CD14-positive monocyte (primary cell): ENCODE measurements around the gene PNPO. TPM values are rescaled to one million over a fixed set of nuclear protein-coding genes. Genes with fewer than 3 reads are reported as not detected.

ENCODE experiments used
- DNase-seq, 3 donors: peaks; one replicate each; pipeline ENCODE4 v3.0.0-alpha.2; 2011 to 2022
- H2AFZ ChIP-seq: 2 replicates; pipeline ENCODE4 v1.6.0; 2012; ENCODE audit warnings: mild to moderate bottlenecking, low read depth, low read length, inconsistent platforms; ENCODE audit not compliant: insufficient read depth, poor library complexity, severe bottlenecking
- H3K27ac ChIP-seq, 2 donors: 1 replicate in 1 of 2; 2 replicates in 1 of 2; pipeline ENCODE4 v1.5.1; 2012 to 2013; ENCODE audit warnings: low read length in 2 of 2, control low read depth in 1 of 2, inconsistent platforms in 1 of 2, low read depth in 1 of 2, mild to moderate bottlenecking in 1 of 2
- H3K27me3 ChIP-seq, 2 donors: one replicate each; pipeline versions ENCODE4 v1.6.0 to v1.6.1; 2011 to 2013; ENCODE audit warnings: low read length in 2 of 2; ENCODE audit not compliant: control insufficient read depth in 2 of 2, insufficient read depth in 2 of 2
- H3K36me3 ChIP-seq, 2 donors: replicated peaks in 1 of 2; 1 replicate in 1 of 2; 2 replicates in 1 of 2; pipeline versions ENCODE4 v1.5.1 to v1.6.1; 2012 to 2013; ENCODE audit warnings: low read length in 2 of 2, control low read depth in 1 of 2, inconsistent platforms in 1 of 2, mild to moderate bottlenecking in 1 of 2; ENCODE audit not compliant: insufficient read depth in 2 of 2, control insufficient read depth in 1 of 2
- H3K4me1 ChIP-seq, 2 donors: 1 replicate in 1 of 2; 2 replicates in 1 of 2; pipeline versions ENCODE4 v1.5.1 to v1.6.1; 2012 to 2013; ENCODE audit warnings: low read length in 2 of 2, control low read depth in 1 of 2, inconsistent platforms in 1 of 2, mild to moderate bottlenecking in 1 of 2, moderate library complexity in 1 of 2; ENCODE audit not compliant: insufficient read depth in 2 of 2, control insufficient read depth in 1 of 2
- H3K4me2 ChIP-seq: replicated peaks from 2 replicates; pipeline ENCODE3; 2012; ENCODE audit warnings: low read length, moderate library complexity, mild to moderate bottlenecking; ENCODE audit not compliant: poor library complexity, severe bottlenecking; ENCODE audit errors: extremely low read depth
- H3K4me3 ChIP-seq, 3 experiments: fragments of 200-600 bp in 1 of 3; sonication (generic) in 1 of 3; replicated peaks in 1 of 3; 1 replicate in 2 of 3; 2 replicates in 1 of 3; pipeline ENCODE4 v1.5.1; 2011 to 2013; ENCODE audit warnings: low read length in 3 of 3, mild to moderate bottlenecking in 3 of 3, control low read depth in 2 of 3, low read depth in 2 of 3, inconsistent platforms in 1 of 3, moderate library complexity in 1 of 3
- H3K79me2 ChIP-seq: 2 replicates; pipeline ENCODE4 v1.6.0; 2012; ENCODE audit warnings: mild to moderate bottlenecking, control low read depth, inconsistent platforms, low read length, moderate library complexity; ENCODE audit not compliant: insufficient read depth
- H3K9ac ChIP-seq: 2 replicates; pipeline ENCODE4 v1.6.0; 2017; ENCODE audit warnings: low read length, mild to moderate bottlenecking; ENCODE audit not compliant: insufficient read depth, poor library complexity, severe bottlenecking
- H3K9me3 ChIP-seq, 2 donors: replicated peaks in 1 of 2; 1 replicate in 1 of 2; 2 replicates in 1 of 2; pipeline versions ENCODE4 v1.5.1 to v1.6.1; 2012 to 2013; ENCODE audit warnings: low read length in 2 of 2, control low read depth in 1 of 2; ENCODE audit not compliant: control insufficient read depth in 1 of 2, insufficient read depth in 1 of 2
- H4K20me1 ChIP-seq: 2 replicates; pipeline ENCODE4 v1.6.0; 2012; ENCODE audit warnings: mild to moderate bottlenecking, low read length, control low read depth, moderate library complexity; ENCODE audit not compliant: insufficient read depth
- H3K27ac Mint-ChIP-seq, 7 donors: one replicate each; pipeline ENCODE4 v1.8.0; 2020; ENCODE audit warnings: mild to moderate bottlenecking in 7 of 7, mixed read lengths in 7 of 7, moderate library complexity in 6 of 7, inconsistent platforms in 2 of 7
- H3K27me3 Mint-ChIP-seq, 3 donors: one replicate each; pipeline ENCODE4 v1.8.0; 2021 to 2022; ENCODE audit warnings: low read depth in 3 of 3, mild to moderate bottlenecking in 3 of 3, mixed read lengths in 3 of 3, moderate library complexity in 3 of 3, inconsistent platforms in 1 of 3
- H3K36me3 Mint-ChIP-seq, 2 donors: one replicate each; pipeline ENCODE4 v1.8.0; 2020; ENCODE audit warnings: mixed read lengths in 2 of 2, inconsistent platforms in 1 of 2, mild to moderate bottlenecking in 1 of 2
- H3K4me1 Mint-ChIP-seq: one replicate; pipeline ENCODE4 v1.8.0; 2020; ENCODE audit warnings: mild to moderate bottlenecking, mixed read lengths
- H3K4me3 Mint-ChIP-seq, 2 donors: one replicate each; pipeline ENCODE4 v1.8.0; 2020; ENCODE audit warnings: mild to moderate bottlenecking in 2 of 2, mixed read lengths in 2 of 2, moderate library complexity in 1 of 2
- H3K9me3 Mint-ChIP-seq, 7 donors: one replicate each; pipeline ENCODE4 v1.8.0; 2020 to 2022; ENCODE audit warnings: mixed read lengths in 7 of 7, mild to moderate bottlenecking in 6 of 7, moderate library complexity in 6 of 7, inconsistent platforms in 2 of 7
- CTCF ChIP-seq: fragments of 200-600 bp; IDR thresholded peaks from one replicate; pipeline ENCODE4 v1.8.0; 2022; ENCODE audit warnings: antibody characterized with exemption, mild to moderate bottlenecking
- whole genome bisulfite sequencing: methylation state at CpG from one replicate; pipeline ENCODE4 v1.1.5; 2013; ENCODE audit warnings: missing lambda C conversion rate; ENCODE audit not compliant: insufficient coverage; 5-methylcytosine and 5-hydroxymethylcytosine counted together
- intact Hi-C, 2 donors: fragments of 100-400 bp; cut with micrococcal nuclease; formaldehyde crosslinking; loops; one replicate each; pipeline versions ENCODE4 v1.15.0 to v1.15.1; 2023
- polyA plus RNA-seq, 3 donors: library from polyadenylated mRNA; depleted of rRNA in 1 of 3; unstranded in 2 of 3; stranded (reverse) in 1 of 3; fragments of 300-500 nt in 2 of 3; fragments of >200 nt in 1 of 3; fragmentation: Illumina TruSeq in 2 of 3; gene quantifications; 1 replicate in 2 of 3; 2 replicates in 1 of 3; pipeline ENCODE4 v1.2.3, GENCODE V29; 2012 to 2021

The PNPO gene
- polyA plus RNA-seq, 3 donors = 13.2 to 34.2 (median 29.7) TPM

GRCh38 chr17:47897561-47897960 is 43.8 kb upstream of the PNPO start:
- H4K20me1 ChIP-seq = peaks cover 9% of the 10 kb centered on the region
- Mint-ChIP-seq H3K27ac (peak overlapping the region in 6 of 7 donors; percentile 21 to 95 (median 74)), H3K9me3 (no peaks in the 10 kb centered on the region), H3K27me3 (peaks cover 0 to 2% (median 1%) of the 10 kb centered on the region in 3 donors), H3K4me1 (peaks cover 38% of the 10 kb centered on the region), H3K4me3 (peak overlapping the region in 1 of 2 donors; percentile 92), H3K36me3 (peaks cover 31 to 37% of the 10 kb centered on the region in 2 donors)
- H3K79me2 ChIP-seq = peaks cover 71% of the 10 kb centered on the region
- peak overlapping the region; percentile 99 for H3K4me2 ChIP-seq
- no peaks in the 10 kb centered on the region for H3K27me3 ChIP-seq
- H3K36me3 ChIP-seq = peaks cover 6 to 35% of the 10 kb centered on the region in 2 donors
- H3K27ac ChIP-seq = peak overlapping the region; percentile 38 to 95
- no peak overlapping the region for H2AFZ ChIP-seq
- no peaks in the 10 kb centered on the region for H3K9me3 ChIP-seq
- peak overlapping the region in 1 of 3 experiments; percentile 99 for H3K4me3 ChIP-seq
- no peak for DNase-seq
- TF ChIP-seq CTCF = no peak
- intact Hi-C loops = loop anchor here (2.0 to 10.0 kb wide), 4 partner anchors 43 to 233 kb away; partner anchors contain the start of gene PNPO (in 2 of the 2)
- H3K4me1 ChIP-seq = peaks cover 28 to 41% of the 10 kb centered on the region in 2 donors
- H3K9ac ChIP-seq = no peak overlapping the region
- WGBS = 82% methylated on average over 2 of the region's 5 CpGs

GRCh38 chr17:47898241-47898640 is 43.1 kb upstream of the PNPO start:
- TF ChIP-seq CTCF = no peak

More at GRCh38 chr17:47898241-47898640, 43.1 kb upstream of the PNPO start:
- Mint-ChIP-seq H3K27ac (peak overlapping the region; percentile 21 to 95 (median 75)), H3K9me3 (no peaks in the 10 kb centered on the region), H3K4me1 (peaks cover 38% of the 10 kb centered on the region), H3K4me3 (no peak overlapping the region), H3K27me3 (peaks cover 0 to 5% (median 1%) of the 10 kb centered on the region in 3 donors), H3K36me3 (peaks cover 35 to 41% of the 10 kb centered on the region in 2 donors)
- Histone ChIP-seq H3K4me1 (peaks cover 28 to 41% of the 10 kb centered on the region in 2 donors), H2AFZ (no peak overlapping the region), H3K4me2 (peak overlapping the region; percentile 99), H4K20me1 (peaks cover 12% of the 10 kb centered on the region), H3K9me3 (no peaks in the 10 kb centered on the region), H3K9ac (no peak overlapping the region), H3K36me3 (peaks cover 9 to 41% of the 10 kb centered on the region in 2 donors), H3K4me3 (peak overlapping the region in 1 of 3 experiments; percentile 99), H3K27ac (peak overlapping the region; percentile 38 to 46), H3K79me2 (peaks cover 78% of the 10 kb centered on the region), H3K27me3 (no peaks in the 10 kb centered on the region)
- intact Hi-C loops = loop anchor here (5.0 to 10.0 kb wide), 3 partner anchors 47 to 233 kb away; partner anchors contain the start of gene PNPO (in 1 of the 2)
- DNase-seq = peak; percentile 57 to 74 (median 68)
